Activated B cell treated with CpG ODN at 0.5 μM for 24 hours (primary cell): ENCODE data around the gene RPS6KA2. TPM values are rescaled to one million over a fixed set of nuclear protein-coding genes. Genes with fewer than 3 reads are reported as not detected.

Experiments used
- ATAC-seq: fragments of 200-7000 bp; cut with Tn5 transposase; one replicate; pipeline ENCODE4 v1.10.0; 2021; ENCODE audit warnings: low read depth, mild to moderate bottlenecking, moderate library complexity
- CTCF ChIA-PET: fragments of 350-600 bp; sonication (Branson Sonifier 250); formaldehyde crosslinking; loops from one replicate; lab custom pipeline; 2021; ENCODE audit warnings: antibody characterized with exemption; lab: Charles Lee
- POLR2A ChIA-PET: fragments of 350-600 bp; sonication (Branson Sonifier 250); formaldehyde crosslinking; loops from one replicate; lab custom pipeline; 2021; ENCODE audit warnings: antibody characterized with exemption; lab: Charles Lee
- DNase-seq: peaks from one replicate; pipeline ENCODE4 v3.0.0; 2022
- H3K27ac Mint-ChIP-seq: one replicate; pipeline ENCODE4 v1.8.0; 2020; ENCODE audit warnings: mixed read lengths
- H3K27me3 Mint-ChIP-seq: one replicate; pipeline ENCODE4 v1.8.0; 2021; ENCODE audit warnings: mixed read lengths
- H3K36me3 Mint-ChIP-seq: one replicate; pipeline ENCODE4 v1.8.0; 2021; ENCODE audit warnings: low read depth, mixed read lengths
- H3K4me1 Mint-ChIP-seq: one replicate; pipeline ENCODE4 v1.8.0; 2021; ENCODE audit warnings: mixed read lengths
- H3K4me3 Mint-ChIP-seq: one replicate; pipeline ENCODE4 v1.8.0; 2020; ENCODE audit warnings: mild to moderate bottlenecking, mixed read lengths
- H3K9me3 Mint-ChIP-seq: one replicate; pipeline ENCODE4 v1.8.0; 2020; ENCODE audit warnings: mixed read lengths
- intact Hi-C: fragments of 100-400 bp; cut with micrococcal nuclease; formaldehyde crosslinking; loops from one replicate; pipeline ENCODE4 v1.15.1; 2024
- total RNA-seq: library from RNA; stranded (reverse); gene quantifications from 2 replicates; pipeline ENCODE4 v1.2.3, GENCODE V29; 2022
- TF ChIP-seq, protein P1 (sequence below): fragments of 200-600 bp; IDR thresholded peaks from one replicate; pipeline ENCODE4 v1.8.0; 2022; ENCODE audit warnings: antibody characterized with exemption, mild to moderate bottlenecking

RPS6KA2 gene
- total RNA-seq, 1 donor from 2014 or later = 14.4 TPM

DNA sequence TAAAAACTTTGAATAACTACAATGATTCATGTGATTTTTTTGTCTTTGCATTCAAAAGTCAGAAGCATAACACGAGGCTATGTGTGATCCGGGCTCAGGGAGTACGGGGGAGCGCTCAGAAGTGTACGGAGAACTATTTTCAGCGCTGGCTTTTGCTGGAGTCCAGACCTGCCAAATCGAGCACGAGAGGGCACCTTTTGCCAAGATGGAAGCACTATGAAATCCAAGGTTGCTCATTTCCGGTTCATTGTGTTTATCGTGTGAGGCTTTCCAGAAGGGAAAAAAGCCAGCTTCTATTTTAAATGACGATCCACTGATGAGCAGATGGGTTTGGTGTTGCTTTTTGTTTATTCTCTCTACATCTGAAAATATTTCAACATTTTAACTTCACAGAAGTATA is 51.8 kb downstream of the RPS6KA2 start:
- ATAC-seq (no peak), DNase-seq (no peak)
- peaks cover 5% of the 10 kb centered on the region for H3K9me3 Mint-ChIP-seq
- ChIA-PET POLR2A (no interaction called here), CTCF (interaction anchor here (1.4 kb wide), 1 partner anchor 31 kb away, joined by 3 read pairs; no protein-coding TSS in a partner anchor)
- H3K4me1 Mint-ChIP-seq = no peaks in the 10 kb centered on the region
- H3K27ac Mint-ChIP-seq = no peak overlapping the region
- H3K27me3 Mint-ChIP-seq = no peaks in the 10 kb centered on the region
- H3K36me3 Mint-ChIP-seq = peaks cover 2% of the 10 kb centered on the region
- intact Hi-C loops = no loop called here
- TF ChIP-seq, protein P1, sequence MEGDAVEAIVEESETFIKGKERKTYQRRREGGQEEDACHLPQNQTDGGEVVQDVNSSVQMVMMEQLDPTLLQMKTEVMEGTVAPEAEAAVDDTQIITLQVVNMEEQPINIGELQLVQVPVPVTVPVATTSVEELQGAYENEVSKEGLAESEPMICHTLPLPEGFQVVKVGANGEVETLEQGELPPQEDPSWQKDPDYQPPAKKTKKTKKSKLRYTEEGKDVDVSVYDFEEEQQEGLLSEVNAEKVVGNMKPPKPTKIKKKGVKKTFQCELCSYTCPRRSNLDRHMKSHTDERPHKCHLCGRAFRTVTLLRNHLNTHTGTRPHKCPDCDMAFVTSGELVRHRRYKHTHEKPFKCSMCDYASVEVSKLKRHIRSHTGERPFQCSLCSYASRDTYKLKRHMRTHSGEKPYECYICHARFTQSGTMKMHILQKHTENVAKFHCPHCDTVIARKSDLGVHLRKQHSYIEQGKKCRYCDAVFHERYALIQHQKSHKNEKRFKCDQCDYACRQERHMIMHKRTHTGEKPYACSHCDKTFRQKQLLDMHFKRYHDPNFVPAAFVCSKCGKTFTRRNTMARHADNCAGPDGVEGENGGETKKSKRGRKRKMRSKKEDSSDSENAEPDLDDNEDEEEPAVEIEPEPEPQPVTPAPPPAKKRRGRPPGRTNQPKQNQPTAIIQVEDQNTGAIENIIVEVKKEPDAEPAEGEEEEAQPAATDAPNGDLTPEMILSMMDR = no peak
- H3K4me3 Mint-ChIP-seq = no peak overlapping the region

DNA sequence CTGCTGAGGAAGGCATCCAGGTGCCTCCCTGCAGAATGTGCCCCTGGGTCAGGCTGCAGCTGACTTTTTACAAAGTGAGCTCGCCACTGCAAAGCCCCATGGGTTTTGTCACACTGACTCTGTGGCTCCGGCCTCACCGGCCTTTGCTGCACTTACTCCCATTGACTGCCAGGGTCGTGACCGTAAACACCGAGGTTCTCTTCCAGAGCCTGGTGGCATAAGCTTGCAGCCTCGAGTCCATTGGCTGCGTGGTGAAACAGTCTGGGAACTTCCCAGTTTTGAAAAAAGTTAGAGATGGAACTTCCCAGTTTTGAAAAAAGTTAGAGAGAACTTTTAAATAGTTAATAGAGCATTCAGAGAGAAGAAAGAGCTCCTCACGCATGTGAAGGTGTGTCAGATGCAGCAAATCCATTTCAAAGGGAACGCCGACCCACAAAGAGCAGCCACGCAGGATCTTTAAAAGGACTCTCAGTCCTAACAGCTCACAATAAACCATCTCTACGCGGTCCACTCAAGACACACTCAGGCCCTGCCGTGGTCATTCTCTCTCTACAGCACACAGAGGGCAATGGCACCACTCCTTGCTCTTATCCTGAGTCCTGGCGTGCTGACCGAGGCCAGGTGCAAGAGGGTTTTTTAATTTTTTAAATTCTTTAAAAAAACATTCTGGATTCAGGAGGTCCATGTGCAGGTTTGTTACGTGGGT is 53.4 kb downstream of the RPS6KA2 start:
- Mint-ChIP-seq H3K36me3 (peaks cover 2% of the 10 kb centered on the region), H3K4me1 (no peaks in the 10 kb centered on the region), H3K27ac (no peak overlapping the region), H3K27me3 (no peaks in the 10 kb centered on the region), H3K4me3 (no peak overlapping the region), H3K9me3 (peaks cover 5% of the 10 kb centered on the region)
- ATAC-seq (no peak), DNase-seq (no peak)
- ChIA-PET POLR2A (no interaction called here), CTCF (interaction anchor here (1.4 kb wide), 1 partner anchor 30 kb away, joined by 3 read pairs; no protein-coding TSS in a partner anchor)
- intact Hi-C loops = no loop called here
- TF ChIP-seq, protein P1 = no peak

DNA sequence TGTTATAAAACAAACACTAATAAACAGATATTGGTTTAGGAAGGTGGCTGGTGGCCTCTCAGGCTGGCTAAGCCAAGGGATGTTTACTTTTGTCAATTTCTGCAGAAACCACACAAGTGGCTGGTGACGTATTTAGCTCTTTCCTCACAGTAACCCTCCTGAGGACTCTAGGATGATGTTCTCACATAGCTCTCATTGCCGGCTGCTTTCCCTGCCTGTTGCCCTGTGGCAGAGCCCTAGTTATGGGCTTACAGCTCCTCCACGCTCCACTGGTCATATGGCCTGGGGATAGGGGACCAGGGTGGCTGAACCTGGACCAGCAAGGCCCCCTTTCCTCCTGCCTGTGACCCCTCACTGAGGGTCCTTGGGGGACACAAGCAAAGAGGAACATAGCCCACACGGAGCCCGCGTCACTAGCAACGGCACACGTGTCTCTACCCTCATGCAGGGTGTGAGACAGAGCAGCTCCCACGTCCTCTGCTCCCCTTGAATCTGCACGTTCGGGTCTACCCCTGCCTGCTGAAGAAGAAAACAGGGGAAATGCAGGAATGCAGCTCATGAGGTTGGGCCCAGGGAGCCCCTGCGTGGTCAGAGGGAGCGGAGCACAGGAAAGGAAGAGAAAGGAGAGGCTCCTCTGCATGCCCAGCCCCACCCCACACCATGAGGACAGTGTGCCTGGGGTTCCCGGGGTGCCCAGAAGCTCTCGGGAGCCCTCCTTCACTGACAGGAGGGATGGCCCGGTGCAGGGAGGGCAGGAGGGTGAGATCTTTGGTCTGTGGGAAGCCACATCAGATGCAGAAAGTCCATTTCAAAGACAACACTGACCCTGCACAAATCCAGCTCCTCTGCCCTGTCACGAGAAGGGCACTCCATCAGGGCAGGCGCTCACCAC is 54.4 kb downstream of the RPS6KA2 start:
- POLR2A ChIA-PET = no interaction called here
- ATAC-seq = no peak
- TF ChIP-seq, protein P1 = no peak
- intact Hi-C loops = no loop called here
- H3K27ac Mint-ChIP-seq = no peak overlapping the region
- peaks cover 2% of the 10 kb centered on the region for H3K36me3 Mint-ChIP-seq
- H3K9me3 Mint-ChIP-seq = peaks cover 5% of the 10 kb centered on the region
- H3K27me3 Mint-ChIP-seq = no peaks in the 10 kb centered on the region
- H3K4me1 Mint-ChIP-seq = no peaks in the 10 kb centered on the region
- H3K4me3 Mint-ChIP-seq = no peak overlapping the region
- CTCF ChIA-PET = no interaction called here
- DNase-seq = no peak

DNA sequence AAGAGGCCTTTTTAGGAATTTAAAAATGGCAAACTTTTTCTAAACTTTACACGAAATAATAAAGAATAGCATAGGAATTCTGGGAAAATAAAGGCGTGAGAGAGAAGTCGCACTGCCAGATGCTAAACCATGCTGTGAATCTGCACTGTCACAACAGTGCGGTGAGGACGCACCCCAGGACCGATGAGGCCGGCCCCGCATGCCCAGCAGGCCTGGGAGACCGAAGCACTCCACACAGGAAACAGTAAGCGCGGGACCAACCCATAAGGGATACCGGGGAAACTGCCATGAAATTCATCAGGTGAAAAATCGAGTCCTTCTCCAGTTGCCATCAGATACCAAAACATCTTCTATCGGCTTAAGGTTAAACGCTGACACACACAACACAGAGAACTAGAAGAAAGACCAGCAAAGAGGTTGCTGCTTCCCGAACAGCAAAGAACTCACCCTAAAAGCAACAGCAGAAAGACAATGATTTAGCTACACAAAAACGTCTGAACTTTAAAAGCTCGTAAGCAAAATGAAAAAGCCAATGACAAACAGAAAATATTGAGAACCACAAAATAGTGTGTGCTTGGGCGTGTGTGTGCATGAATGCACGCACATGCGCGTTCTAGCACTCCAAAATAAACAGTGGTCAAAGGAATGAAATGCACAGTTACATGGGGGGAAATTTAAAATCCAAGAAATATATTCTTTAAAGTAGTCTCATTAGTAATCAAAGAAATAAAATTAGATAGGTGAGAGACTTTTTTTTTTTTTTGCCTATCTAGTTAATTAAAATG is 55.9 kb downstream of the RPS6KA2 start:
- TF ChIP-seq, protein P1 = no peak
- intact Hi-C loops = no loop called here
- ChIA-PET CTCF (no interaction called here), POLR2A (no interaction called here)
- Mint-ChIP-seq H3K27me3 (no peaks in the 10 kb centered on the region), H3K9me3 (peaks cover 2% of the 10 kb centered on the region), H3K4me1 (no peaks in the 10 kb centered on the region), H3K36me3 (no peaks in the 10 kb centered on the region), H3K4me3 (no peak overlapping the region), H3K27ac (no peak overlapping the region)
- DNase-seq = no peak
- ATAC-seq = no peak
